GM18861 (cell line): Measurements from ENCODE around the gene AIFM3.
"Not testable (repeated sequence)": the region's sequence is repeated elsewhere in the genome, so short reads cannot be mapped to it uniquely, and the experiment has no call there.

Experiments
- ATAC-seq: cut with Tn5 transposase; IDR thresholded peaks from one replicate; pipeline ENCODE4 v1.9.1; 2021; ENCODE audit not compliant: unreplicated experiment

AIFM3 gene

DNA sequence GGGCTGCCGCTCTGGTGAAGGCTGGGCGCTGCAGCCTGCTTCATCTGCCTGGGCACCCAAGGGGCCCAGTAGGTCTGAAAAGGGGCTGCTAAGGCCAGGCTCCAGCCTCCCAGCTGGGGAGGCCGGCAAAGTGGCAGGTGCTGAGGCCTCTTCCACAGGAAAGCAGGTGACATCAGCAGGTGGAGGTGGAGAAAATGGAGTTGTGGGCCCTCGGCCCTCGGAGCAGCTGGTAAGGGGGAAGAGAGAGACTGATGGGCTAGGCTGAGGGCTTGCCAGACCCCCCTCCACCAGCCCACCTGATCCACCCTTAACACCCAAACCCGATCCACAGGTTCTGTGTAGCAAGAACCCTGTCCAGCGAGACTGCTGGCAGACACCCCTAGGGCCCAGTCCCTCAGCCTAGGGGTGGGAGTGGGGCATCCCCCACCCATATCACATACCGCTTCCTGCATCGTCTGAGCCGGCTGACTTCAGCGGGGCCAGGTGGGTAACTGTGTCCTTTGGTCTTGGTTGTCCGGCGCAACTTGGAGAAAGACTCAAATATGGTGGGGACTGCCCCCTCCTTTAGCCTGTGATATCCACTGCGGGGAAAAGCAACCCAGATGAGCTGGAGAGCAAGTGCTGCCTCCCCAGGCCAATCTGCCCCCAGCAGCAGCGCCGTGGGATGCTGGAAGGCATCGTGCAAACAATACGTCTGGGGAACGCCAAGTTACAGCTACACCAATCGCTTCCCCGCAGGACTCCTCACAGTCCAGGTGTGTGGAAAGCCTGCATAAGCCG is 33.3 kb downstream of the AIFM3 start:
- ATAC-seq: no peak

DNA sequence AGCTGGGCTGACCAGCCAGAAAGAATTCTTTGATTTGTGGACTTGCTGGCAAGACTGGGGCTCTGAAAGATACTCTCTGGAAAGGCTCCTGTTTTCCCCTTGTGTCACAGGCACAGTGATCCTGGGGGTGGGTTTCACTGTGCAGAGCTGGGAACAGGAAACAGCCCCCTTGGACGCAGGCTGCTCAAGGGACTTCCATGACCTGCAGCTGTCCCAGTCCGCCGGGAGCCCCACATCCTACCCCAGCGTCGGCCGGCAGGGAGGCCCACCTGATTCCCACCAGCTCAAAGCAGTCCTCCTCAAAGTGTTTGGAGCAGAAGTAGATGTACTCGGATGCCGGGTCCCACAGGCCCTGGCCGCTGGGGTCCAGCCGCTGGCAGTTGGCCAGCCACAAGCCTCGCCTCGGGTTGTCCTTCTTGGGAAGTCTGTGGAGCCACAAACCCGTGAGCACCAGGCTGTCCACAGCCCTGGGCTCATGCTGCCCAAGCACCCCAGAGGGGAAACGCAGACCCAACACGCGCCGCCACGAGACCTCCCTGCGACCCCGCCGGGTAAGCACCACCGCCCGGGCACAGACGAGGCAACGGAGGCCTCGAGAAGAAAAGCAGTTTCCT is 34.0 kb downstream of the AIFM3 start:
- no peak for ATAC-seq

DNA sequence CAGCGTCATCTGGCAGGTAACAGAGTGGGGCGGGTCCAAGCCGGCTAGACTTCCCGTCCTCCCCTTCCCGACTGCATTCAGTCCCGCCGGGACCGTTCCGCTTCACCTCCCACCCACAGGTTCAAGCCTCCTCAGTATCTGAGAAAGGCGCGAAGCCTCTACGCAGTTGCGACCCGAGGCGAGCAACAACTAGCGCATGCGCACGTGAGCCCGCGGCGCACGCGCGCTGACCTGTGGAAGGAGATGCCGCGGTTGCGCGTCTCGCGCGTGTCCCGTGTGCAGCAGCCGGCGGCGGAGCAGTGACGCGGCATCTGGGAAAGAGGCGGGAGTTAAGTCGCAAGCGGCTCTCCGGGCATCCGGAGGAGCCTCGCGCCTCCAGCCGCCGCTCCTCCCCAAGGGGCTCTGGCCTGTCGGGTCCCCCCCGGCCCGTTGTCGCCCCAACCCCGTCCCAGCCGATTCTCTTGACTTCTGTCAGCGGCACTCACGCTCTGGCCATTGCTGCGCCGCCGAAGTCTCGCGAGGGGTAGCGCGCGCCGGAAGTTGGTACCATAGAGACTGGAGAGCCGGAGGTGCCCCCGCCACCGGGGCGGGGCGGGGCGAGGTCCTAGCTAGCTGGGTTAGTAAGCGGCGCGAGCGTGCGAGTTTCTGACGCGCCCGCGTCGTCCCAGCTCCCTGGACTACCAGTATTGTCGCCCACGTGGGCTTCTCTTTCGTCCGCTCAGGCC is 34.7 kb downstream of the AIFM3 start, which contains the start of gene THAP7:
Gene THAP7, minus strand, starts transcription at position 518 of the 725 bp plus-strand sequence. Its CDS starts 207 bp downstream, at position 311.
- ATAC-seq: peak; percentile 64

DNA sequence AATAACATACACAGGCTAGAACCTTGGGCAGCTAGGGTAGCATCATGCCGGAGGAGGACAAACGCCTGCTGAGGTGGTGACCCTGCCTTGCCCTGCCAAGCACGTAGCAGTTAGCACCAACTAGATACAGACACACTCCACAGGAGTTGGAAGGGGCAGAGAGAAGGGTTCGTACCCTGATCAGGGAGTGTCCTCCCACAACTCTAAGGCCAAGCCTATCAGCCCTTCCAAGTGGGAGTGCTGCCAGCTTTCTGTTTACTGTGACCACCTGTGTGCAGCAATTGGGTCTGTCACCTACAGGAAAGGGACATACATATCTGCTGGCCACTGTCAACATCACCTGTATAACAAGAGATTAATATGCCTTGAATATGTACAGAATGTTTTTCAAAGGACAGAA is 36.7 kb downstream of the AIFM3 start:
- ATAC-seq: no peak

DNA sequence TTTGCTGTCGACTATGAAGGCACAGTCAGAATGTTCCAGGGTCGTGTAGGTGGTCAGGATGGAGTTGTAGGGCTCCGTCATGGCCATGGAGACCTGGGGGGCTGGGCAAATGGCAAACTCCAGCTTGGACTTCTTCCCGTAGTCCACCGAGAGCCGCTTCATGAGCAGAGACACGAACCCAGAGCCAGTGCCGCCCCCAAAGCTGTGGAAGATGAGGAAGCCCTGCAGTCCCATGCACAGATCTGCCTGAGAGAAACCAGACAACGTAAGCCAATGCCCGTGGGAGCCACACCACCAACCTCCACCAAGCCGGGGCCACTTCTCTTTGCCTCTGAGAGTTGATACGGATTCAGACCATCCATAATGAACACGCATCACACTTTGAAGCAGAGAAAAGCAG is 42.2 kb downstream of the AIFM3 start:
- ATAC-seq: not testable (repeated sequence)

DNA sequence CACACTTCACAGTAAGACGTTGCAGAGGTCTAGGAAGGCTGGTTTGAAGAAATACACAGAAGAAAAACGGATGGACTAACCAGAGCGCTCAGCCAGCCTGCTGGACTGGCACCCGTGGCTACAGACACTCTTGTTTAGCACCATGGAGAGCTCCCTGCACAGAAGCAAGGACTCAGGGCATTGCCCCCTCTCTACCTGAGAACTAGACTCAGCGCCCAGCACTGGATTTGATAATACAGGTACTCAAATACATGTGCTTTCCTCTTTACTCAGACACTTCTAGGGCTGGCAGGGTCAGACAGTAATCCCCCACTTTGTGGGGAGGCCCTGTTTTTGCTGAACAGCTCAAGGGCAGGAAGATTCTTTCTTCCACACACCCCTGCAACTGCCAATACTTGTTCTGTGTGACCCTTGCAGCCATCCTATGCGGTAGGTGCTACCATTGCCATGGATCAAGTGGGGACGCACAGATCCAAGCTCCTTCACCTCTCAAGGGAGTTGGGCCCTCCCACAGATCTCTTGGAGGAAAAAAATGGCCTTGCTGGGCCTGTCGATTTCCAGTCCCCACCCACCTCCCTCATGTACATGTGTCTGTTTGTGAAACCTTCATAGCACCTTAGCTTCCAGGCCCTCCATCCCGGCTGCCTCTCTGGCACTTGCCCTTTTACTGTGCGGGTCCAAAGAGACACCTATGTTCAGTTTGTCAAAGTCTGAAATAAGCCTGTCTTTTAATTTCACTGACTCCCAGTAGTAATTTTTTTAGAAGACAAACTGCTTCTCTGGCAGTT is 42.8 kb downstream of the AIFM3 start:
- ATAC-seq: no peak

DNA sequence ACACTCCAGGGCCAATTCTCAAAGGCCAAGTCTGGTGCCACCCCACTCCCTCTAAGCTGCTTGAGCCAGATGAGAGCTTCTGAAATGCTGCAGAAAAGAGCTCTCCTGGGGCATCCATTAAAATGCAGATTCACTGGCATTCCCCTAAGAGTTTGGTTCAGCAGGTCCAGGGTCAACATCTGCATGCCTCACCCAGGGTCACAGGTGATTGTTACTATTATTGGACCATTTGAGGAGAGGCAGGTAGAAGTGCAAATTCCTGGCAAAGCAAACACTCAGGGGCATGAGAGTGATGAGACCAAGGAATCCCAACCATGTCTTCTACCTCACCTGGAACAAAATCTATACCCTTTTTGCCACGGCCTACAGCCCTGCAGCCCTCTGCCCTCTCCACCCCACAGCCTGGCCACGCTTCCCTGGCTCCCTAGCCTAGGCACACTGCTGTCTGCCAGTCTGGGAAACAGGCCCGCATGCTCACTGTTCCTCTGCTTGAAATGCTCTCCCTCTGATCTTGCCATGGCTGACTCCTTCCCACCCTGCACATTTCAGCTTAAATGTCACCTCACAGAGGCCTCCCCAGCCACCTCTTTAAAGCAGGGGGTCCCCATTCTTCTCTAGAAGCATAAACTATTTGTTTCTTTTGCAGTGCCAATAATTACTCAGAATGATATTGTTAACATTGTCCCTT is 43.5 kb downstream of the AIFM3 start:
- no peak for ATAC-seq

DNA sequence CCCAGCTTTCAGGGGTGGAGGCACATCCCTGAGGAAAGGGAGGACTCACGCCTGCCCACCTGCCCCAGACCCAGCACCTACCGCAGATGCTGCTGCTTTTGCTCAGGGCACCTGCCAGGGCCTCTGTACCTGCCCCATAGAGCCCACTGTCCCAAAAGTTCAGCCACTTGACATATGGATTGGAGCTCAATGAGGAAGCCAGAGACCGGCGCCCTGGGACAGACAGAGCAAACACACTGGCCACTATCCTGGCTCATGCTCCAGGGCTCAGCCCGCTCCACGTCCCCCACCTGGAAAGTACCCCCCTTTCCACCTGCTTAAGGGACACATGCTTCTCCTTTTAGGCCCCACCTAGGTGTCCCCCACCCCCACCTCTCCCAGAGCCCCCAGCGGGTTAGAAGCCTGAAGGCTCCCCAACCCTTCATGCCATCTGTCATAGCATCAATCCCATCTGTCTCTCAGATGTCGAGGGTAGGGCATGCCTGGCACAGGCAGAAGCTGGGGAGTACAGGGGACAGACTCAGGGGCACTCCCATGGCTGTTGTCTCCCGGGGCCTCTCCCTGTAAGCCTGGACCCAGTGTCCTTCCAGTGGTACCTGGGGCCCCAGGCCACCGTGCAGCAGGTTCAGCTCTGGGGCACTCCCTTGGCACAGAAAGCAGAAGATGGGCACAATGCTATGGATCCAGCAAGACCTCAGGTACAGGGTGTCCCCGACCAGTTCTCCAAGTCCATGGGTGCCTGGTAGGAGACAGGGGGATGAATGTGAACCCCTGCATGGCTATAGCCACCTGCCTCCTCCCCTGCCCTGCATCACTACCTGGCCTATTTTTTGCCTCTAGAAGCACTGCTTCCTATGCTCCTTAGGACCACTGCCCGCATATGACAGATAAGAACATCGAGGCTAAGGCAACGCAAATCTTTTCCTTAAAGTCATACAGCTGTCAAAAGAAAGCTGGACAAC is 45.7 kb downstream of the AIFM3 start:
- ATAC-seq: no peak

DNA sequence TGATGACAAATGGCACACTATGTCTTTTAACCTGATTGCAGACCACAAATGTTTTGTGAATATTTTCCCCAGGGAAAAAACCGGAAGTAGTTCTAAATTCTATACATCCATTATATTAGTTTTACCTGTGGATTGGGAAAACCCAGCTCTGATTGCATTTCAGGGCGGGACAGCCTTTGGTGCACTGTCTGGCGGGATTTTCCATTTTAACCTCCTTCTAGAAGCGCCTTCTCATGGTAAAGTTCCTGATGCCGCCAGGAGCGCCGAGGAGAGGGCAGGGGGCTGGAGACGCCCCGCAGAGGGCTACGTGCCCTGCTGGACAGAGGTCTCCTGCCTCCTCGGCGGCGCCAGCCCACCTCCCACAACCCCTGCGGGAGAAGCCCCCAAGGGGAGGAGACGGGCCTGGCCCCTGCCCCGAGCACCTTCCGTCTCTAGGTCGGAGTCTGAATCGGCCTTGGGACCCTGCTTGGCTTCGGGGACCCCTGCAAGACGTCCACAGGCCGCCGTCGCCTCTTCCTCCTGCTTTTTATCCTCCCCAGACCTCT is 46.7 kb downstream of the AIFM3 start:
- no peak for ATAC-seq

DNA sequence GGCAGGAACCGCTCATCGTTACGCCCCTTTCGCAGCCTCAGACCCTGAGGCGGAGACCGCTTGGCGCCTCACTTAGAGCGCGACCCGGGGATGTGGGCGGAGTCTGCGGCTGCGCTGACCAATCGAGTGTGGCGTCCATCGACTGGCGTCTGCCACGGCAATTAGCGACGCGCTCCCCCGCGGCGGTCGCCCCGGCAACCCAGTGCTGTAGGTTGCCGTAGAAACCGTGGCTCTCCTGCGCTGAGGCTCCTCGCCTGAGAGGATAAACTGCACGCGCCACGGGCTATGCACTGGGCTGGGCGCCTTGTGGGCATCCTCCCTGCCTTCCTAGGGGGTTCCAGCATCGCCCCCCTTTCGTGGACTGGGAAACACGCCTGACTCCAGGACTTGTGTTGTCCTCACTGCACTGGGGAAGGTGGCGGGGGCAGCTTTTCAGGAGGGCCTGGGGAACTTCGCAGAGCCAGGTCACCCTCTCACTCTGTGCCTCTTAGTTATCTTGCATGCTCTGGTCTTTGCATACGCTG is 47.2 kb downstream of the AIFM3 start:
- ATAC-seq: peak; percentile 71

DNA sequence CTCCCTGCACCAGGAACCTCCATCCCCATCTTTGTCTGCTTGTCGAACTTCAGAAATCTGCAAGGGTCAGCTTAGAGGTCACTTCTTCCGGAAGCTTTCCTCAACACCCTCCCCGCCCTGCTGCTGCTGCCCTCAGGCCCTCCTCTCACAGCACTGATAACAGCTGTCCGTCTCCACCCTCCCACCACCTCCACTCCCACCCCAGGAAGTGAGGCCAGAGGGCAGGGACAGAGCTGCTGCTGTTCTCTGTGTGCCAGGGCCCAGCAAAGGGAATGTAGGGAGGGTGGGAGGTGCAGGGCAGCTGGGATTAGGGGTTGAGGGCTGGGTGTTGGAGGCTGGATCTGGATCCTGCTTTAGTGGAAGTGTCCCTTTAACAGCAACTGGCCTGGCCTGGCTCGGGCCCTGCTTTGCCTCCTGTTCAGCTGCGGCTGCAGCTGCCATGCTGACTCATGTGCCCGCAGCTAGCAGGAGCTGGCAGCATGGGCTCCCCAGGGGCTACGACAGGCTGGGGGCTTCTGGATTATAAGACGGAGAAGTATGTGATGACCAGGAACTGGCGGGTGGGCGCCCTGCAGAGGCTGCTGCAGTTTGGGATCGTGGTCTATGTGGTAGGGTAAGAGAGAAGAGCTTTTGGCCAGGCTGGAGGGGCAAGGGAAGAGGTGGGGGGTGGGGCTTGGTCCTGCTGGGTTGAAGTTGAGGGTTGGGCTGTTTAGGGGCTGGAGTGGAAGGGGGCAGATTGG is 47.8 kb downstream of the AIFM3 start, which contains the start of gene P2RX6:
Gene P2RX6, plus strand, starts transcription at position 440 of the 740 bp plus-strand sequence. Its CDS starts 10 bp downstream, at position 450.
- no peak for ATAC-seq

DNA sequence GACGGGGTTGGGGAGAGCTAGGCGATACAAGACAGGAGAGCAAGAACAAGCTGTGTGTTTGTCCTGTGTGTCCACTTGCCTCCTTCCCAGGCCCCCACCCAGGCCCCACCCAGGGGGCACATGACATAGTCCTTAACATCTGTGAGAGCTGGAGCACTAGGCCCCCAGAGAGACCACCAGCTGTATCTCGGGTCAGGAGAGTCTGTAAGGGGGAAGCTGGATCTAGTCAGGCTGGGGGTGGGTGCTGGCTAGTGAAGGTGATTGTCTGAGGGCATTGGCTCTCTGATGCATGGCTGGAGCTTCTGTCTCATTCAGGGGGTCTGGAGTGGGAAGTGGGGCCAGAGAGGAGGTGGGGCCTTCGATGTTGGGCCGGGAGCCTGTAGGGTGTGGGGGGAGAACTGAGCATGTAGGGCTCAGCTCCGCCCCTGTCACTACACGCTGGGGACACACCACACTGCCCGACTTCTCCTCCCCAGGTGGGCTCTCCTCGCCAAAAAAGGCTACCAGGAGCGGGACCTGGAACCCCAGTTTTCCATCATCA is 48.5 kb downstream of the AIFM3 start:
- no peak for ATAC-seq

DNA sequence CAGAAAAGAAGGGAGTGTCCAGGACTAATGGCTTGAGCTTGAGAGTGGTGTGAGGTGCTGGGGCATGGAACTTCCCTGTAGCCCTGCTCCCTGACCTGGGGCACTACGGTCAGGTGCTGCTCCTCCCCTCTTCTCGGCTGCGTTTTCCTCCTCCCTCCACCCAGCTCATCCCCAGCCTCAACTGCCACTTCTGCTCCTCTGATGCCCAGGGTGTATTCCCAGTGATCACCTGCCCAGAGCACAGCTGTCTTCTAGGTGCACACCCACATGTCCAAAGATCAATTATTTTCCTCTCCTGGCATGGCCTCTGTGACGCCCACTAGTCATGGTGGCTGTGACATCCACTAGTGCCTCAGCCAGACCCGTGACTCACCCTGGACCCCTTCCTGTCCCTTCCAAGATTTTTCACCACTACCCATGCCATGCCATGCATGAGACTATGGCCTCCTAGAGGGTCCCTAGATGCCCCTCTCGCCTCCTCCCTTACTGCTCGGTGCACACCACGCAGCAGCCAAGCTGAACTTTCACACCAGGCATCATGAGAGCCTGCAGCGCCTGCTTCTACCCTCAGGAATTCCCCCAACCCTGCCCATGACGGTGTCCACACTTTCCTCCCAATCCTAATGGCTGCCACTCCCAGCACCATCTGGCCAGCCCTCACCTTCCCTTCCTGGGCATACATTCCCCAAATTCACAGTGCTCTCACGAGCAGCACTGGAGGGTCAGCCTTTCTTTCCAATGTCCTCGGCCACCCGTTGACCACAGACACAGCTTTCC is 49.8 kb downstream of the AIFM3 start:
- ATAC-seq: no peak

DNA sequence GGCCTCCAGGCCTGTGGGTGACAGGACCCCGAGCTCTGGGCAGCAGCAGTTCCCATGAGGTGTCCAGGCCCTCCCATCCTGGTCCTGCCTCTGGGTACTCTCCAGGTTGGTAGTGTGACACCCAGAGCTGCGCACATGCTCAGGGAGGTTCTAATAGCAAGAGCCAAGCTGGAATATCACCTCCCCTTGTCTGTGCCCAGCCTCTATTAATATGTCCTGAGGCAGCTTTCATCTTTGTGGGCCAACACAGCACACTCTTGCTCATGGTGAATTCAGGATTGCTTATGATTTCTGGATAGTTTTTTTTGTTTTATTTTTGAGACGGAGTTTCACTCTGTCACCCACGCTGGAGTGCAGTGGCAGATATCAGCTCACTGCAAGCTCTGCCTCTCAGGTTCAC is 51.3 kb downstream of the AIFM3 start:
- ATAC-seq: no peak

DNA sequence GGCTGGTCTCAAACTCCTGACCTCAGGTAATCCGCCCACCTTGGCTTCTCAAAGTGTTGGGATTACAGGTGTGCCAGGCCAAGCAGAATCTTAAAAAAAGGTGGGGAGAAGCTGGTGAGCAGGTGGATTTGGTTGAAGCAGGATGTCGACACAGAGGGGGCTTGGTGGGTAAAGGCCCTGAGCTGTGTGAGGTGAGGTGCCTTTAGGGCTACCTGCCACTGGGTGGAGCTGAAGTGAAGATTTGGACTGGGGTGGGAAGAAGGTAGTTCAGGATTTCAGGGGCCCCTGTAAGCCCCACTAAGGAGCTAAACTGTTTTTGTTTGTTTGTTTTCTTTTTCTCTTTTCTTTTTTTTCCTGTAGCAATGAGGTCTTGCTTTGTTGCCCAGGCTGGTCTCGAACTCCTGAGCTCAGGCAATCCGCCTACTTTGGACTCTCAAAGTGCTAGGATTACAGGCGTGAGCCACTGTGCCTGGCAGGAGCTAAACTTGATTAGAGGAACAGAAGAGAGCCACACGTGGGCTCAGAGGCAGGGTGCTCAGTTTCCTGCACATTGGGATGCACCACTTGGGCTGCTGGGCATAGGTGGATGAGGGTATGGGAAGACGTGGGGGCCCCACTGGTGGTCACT is 53.9 kb downstream of the AIFM3 start:
- no peak for ATAC-seq

DNA sequence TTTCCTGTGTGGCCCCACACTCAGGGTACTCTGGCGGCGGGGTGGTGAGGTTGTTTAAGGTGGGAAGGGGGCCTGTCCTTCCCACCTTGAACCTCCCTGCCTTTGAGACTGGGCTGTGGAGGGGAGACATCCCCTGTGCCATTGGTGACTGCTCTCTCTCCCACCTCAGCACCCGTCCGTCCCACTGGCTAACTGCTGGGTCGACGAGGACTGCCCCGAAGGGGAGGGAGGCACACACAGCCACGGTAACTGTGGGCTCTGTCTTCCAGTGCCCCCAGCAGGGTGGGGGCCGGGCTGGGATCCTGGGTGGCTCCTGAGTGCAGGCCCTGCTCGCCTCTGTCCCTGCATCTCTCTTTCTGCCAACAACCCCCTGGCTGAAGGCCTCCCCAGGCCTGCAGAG is 55.5 kb downstream of the AIFM3 start:
- ATAC-seq: no peak
